HepG2 (cell line): ENCODE results near the gene NAV1. TPM values are rescaled to one million over a fixed set of nuclear protein-coding genes. Genes with fewer than 3 reads are reported as not detected.
A peak's percentile ranks its signal among the peaks of the same experiment; 100 is the strongest.

ENCODE experiments used
- ASH2L ChIP-seq: fragments of 300-600, 200-600 bp; sonication (generic); IDR thresholded peaks from 2 replicates; pipeline ENCODE4 v1.7.0; 2017; ENCODE audit warnings: low read depth, mild to moderate bottlenecking, moderate library complexity, mixed read lengths, low read length; ENCODE audit not compliant: insufficient read length
- ERF ChIP-seq: IDR thresholded peaks from 2 replicates; pipeline ENCODE4 v1.6.1; 2018; ENCODE audit warnings: missing biosample characterization, missing genetic modification reagents
- KLF15 ChIP-seq: sonication (generic); formaldehyde crosslinking; IDR thresholded peaks from 2 replicates; pipeline ENCODE4 v1.8.1; 2023; ENCODE audit warnings: borderline replicate concordance, mild to moderate bottlenecking, inconsistent platforms, missing genetic modification reagents, mixed read lengths
- PAX8 ChIP-seq: sonication (generic); formaldehyde crosslinking; IDR thresholded peaks from 2 replicates; pipeline ENCODE4 v1.8.0; 2022; ENCODE audit warnings: mild to moderate bottlenecking, missing genetic modification reagents, borderline replicate concordance
- SRY ChIP-seq: sonication (generic); formaldehyde crosslinking; IDR thresholded peaks from 2 replicates; pipeline ENCODE4 v1.8.0; 2022; ENCODE audit warnings: mild to moderate bottlenecking, missing genetic modification reagents
- ZBTB7A ChIP-seq: sonication (generic); formaldehyde crosslinking; IDR thresholded peaks from 2 replicates; pipeline ENCODE4 v1.8.0; 2022; ENCODE audit warnings: mild to moderate bottlenecking, missing genetic modification reagents
- ZFAT ChIP-seq: sonication (generic); formaldehyde crosslinking; conservative IDR thresholded peaks from 2 replicates; pipeline ENCODE4 v1.8.1; 2023; ENCODE audit warnings: missing genetic modification reagents, inconsistent platforms
- ZFP36 ChIP-seq: fragments of 150-350 bp; IDR thresholded peaks from 2 replicates; pipeline ENCODE4 v1.6.1; 2018; ENCODE audit warnings: borderline replicate concordance, low read length, low read depth; ENCODE audit not compliant: partially characterized antibody
- ZNF10 ChIP-seq: sonication (generic); formaldehyde crosslinking; IDR thresholded peaks from 2 replicates; pipeline ENCODE4 v1.4.0; 2020; ENCODE audit warnings: mild to moderate bottlenecking, low read depth, missing genetic modification reagents, borderline replicate concordance
- ZNF510 ChIP-seq: sonication (generic); formaldehyde crosslinking; IDR thresholded peaks from 2 replicates; pipeline ENCODE4 v1.4.0; 2020; ENCODE audit warnings: low read depth, mild to moderate bottlenecking, missing genetic modification reagents
- ZNF883 ChIP-seq: sonication (generic); formaldehyde crosslinking; IDR thresholded peaks from 2 replicates; pipeline ENCODE4 v1.5.1; 2020; ENCODE audit warnings: mild to moderate bottlenecking, missing genetic modification reagents; ENCODE audit errors: not compliant biosample characterization
- polyA plus RNA-seq, 8 experiments: library from polyadenylated mRNA; depleted of rRNA in 3 of 8; stranded (reverse) in 7 of 8; unstranded in 1 of 8; fragments of >200 nt; fragmentation: Illumina TruSeq in 4 of 8; extraction: Trizol in 4 of 8; gene quantifications; 2 replicates each; pipeline versions ENCODE4 v1.2.1 to v1.2.3, GENCODE V29; 2011 to 2016; ENCODE audit warnings: low read depth in 4 of 8, missing spikeins in 1 of 8, mixed read lengths in 1 of 8; ENCODE audit not compliant: insufficient read depth in 1 of 8
- total RNA-seq, 5 experiments: library from RNA; depleted of rRNA; stranded (reverse); fragments of >200 nt; fragmentation: Illumina TruSeq; extraction: Trizol; gene quantifications; 2 replicates each; pipeline ENCODE4 v1.2.3, GENCODE V29; 2016; ENCODE audit warnings: low read depth in 1 of 5
- TF ChIP-seq, protein P1 (sequence below), 2 experiments: sonication (generic) in 1 of 2; formaldehyde crosslinking in 1 of 2; IDR thresholded peaks; 2 replicates each; pipeline versions ENCODE4 v1.4.0 to v1.6.1; 2016 to 2020; ENCODE audit warnings: borderline replicate concordance in 1 of 2, low read depth in 1 of 2, mild to moderate bottlenecking in 1 of 2, missing genetic modification reagents in 1 of 2
- TF ChIP-seq, protein P2 (sequence below), 2 experiments: sonication (generic) in 1 of 2; formaldehyde crosslinking in 1 of 2; IDR thresholded peaks; 2 replicates each; pipeline versions ENCODE4 v1.6.1 to v1.9.0; 2014 to 2022; ENCODE audit warnings: antibody characterized with exemption in 1 of 2, borderline replicate concordance in 1 of 2, inconsistent platforms in 1 of 2, low read depth in 1 of 2, missing genetic modification reagents in 1 of 2
- TF ChIP-seq, protein P3 (sequence below): sonication (generic); formaldehyde crosslinking; IDR thresholded peaks from 2 replicates; pipeline ENCODE4 v1.8.1; 2023; ENCODE audit warnings: missing genetic modification reagents, mild to moderate bottlenecking, borderline replicate concordance
- TF ChIP-seq, protein P4 (sequence below): sonication (generic); formaldehyde crosslinking; IDR thresholded peaks from 2 replicates; pipeline ENCODE4 v1.4.0; 2020; ENCODE audit warnings: missing genetic modification reagents

The NAV1 gene
- total and polyA plus RNA-seq, 2 of the 13 experiments (the other 11 are each of a cell fraction or from before 2014, with no cell fraction given): not detected

DNA sequence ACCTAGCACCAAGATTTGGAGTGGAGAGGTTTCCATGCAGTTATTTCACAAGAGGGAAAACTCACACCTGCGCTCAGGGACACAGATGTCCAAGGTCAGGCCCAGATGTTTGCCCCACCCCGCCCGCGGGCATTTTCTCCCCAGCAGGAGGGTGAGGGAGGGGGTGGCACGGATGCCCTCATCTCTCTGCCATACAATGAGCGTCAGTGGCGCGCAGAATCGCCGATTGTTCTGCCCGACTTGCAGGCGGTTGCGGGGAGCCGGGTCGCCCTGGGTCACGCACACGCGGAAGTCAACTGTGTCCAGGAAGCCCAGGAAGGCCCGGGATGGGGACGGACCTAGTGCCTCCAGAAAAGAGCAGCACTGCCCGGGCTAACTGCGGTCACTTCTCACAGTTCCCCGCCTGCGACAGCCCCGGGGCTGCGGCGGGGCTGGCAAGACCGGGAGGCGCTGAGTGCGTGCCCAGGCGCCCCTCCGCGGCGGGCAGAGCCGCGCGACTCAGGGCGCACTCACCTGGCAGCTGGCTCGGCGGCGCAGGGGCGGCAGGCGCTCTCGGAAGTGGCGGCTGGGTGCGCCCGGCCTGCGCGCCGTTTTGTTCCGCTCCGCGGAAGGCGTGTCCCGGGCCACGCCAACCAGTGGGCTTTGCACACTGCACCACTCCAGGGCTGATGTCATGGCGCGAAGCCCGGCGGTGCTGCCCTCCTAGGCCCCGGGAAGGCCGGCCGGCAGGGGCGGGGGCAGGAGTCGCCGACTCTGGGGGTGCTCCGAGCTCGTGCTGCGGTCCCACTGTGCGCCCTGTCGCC, 32.2 kb upstream of the NAV1 start, which contains the start of gene CSRP1 (continued):
- TF ChIP-seq, protein P1, sequence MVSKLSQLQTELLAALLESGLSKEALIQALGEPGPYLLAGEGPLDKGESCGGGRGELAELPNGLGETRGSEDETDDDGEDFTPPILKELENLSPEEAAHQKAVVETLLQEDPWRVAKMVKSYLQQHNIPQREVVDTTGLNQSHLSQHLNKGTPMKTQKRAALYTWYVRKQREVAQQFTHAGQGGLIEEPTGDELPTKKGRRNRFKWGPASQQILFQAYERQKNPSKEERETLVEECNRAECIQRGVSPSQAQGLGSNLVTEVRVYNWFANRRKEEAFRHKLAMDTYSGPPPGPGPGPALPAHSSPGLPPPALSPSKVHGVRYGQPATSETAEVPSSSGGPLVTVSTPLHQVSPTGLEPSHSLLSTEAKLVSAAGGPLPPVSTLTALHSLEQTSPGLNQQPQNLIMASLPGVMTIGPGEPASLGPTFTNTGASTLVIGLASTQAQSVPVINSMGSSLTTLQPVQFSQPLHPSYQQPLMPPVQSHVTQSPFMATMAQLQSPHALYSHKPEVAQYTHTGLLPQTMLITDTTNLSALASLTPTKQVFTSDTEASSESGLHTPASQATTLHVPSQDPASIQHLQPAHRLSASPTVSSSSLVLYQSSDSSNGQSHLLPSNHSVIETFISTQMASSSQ (IDR thresholded peaks at IDR 0.05; ENCODE audit: low read depth): no peak
- TF ChIP-seq, protein P1 (CRISPR knock-in tag; IDR thresholded peaks at IDR 0.05; ENCODE audit: borderline replicate concordance): no peak
- TF ChIP-seq PAX8 (CRISPR knock-in tag): no peak
- TF ChIP-seq ASH2L: no peak
- TF ChIP-seq, protein P2, sequence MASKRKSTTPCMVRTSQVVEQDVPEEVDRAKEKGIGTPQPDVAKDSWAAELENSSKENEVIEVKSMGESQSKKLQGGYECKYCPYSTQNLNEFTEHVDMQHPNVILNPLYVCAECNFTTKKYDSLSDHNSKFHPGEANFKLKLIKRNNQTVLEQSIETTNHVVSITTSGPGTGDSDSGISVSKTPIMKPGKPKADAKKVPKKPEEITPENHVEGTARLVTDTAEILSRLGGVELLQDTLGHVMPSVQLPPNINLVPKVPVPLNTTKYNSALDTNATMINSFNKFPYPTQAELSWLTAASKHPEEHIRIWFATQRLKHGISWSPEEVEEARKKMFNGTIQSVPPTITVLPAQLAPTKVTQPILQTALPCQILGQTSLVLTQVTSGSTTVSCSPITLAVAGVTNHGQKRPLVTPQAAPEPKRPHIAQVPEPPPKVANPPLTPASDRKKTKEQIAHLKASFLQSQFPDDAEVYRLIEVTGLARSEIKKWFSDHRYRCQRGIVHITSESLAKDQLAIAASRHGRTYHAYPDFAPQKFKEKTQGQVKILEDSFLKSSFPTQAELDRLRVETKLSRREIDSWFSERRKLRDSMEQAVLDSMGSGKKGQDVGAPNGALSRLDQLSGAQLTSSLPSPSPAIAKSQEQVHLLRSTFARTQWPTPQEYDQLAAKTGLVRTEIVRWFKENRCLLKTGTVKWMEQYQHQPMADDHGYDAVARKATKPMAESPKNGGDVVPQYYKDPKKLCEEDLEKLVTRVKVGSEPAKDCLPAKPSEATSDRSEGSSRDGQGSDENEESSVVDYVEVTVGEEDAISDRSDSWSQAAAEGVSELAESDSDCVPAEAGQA (IDR thresholded peaks at IDR 0.05; ENCODE audit: low read depth): no peak
- TF ChIP-seq, protein P2 (CRISPR knock-in tag; IDR thresholded peaks at IDR 0.05; ENCODE audit: borderline replicate concordance): no peak
- TF ChIP-seq ZFP36: no peak
- TF ChIP-seq, protein P3, sequence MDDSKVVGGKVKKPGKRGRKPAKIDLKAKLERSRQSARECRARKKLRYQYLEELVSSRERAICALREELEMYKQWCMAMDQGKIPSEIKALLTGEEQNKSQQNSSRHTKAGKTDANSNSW (CRISPR knock-in tag): no peak
- TF ChIP-seq ZNF883 (CRISPR knock-in tag): no peak
- no peak for TF ChIP-seq ZNF10 (CRISPR knock-in tag)
- no peak for TF ChIP-seq ZNF510
- TF ChIP-seq ZBTB7A (CRISPR knock-in tag): no peak
- peak; percentile 77; the same call in 1 of the 2 replicates for TF ChIP-seq SRY (CRISPR knock-in tag)
- TF ChIP-seq ERF: no peak
- TF ChIP-seq, protein P4, sequence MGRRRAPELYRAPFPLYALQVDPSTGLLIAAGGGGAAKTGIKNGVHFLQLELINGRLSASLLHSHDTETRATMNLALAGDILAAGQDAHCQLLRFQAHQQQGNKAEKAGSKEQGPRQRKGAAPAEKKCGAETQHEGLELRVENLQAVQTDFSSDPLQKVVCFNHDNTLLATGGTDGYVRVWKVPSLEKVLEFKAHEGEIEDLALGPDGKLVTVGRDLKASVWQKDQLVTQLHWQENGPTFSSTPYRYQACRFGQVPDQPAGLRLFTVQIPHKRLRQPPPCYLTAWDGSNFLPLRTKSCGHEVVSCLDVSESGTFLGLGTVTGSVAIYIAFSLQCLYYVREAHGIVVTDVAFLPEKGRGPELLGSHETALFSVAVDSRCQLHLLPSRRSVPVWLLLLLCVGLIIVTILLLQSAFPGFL (CRISPR knock-in tag): no peak
- no peak for TF ChIP-seq ZFAT
- TF ChIP-seq KLF15 (CRISPR knock-in tag): 0 out of 2 replicates have a peak, but pooled peaks have one; percentile 67
